ENCODE results near the gene SMTNL2. TPM values are rescaled to one million over a fixed set of nuclear protein-coding genes. Genes with fewer than 3 reads are reported as not detected.

The SMTNL2 gene
- total and polyA plus RNA-seq, 2 of the 4 experiments (the other 2 are of a cell fraction): not detected

GRCh38 chr17:4551796-4552525 lies 32.4 kb upstream of the SMTNL2 start:
- Histone ChIP-seq H3K79me1 (ENCODE audit: low read depth in 1 of 2, low read length in 2 of 2) (peaks cover 9 to 36% of the 10 kb centered on the region in 2 experiments), H3K9me3 (ENCODE audit: control insufficient read depth, insufficient read depth, low read length) (no peaks in the 10 kb centered on the region), H4K20me1 (ENCODE audit: insufficient read depth, low read length) (0 out of 2 replicates have a peak, but pooled peaks cover 3% of the 10 kb centered on the region), H3K4ac (ENCODE audit: low read depth, low read length) (no peak overlapping the region), H3K4me2 (ENCODE audit: low read depth, low read length) (no peak overlapping the region), H2BK120ac (ENCODE audit: low read depth, low read length) (no peak overlapping the region), H4K5ac (ENCODE audit: low read depth, low read length) (no peak overlapping the region), H4K91ac (ENCODE audit: insufficient read depth, low read depth, low read length) (no peak overlapping the region), H3K9me1 (ENCODE audit: insufficient read depth, low read length) (peaks cover 6% of the 10 kb centered on the region; the same call in 1 of the 2 replicates), H2BK5ac (ENCODE audit: low read depth, low read length, poor library complexity, severe bottlenecking) (no peak overlapping the region), H3K4me3 (ENCODE audit: insufficient read depth, low read depth, low read length) (no peak overlapping the region), H4K8ac (ENCODE audit: low read depth in 2 of 2, low read length in 2 of 2) (no peak overlapping the region), H2AK9ac (replicated peaks; ENCODE audit: low read depth, low read length, poor library complexity) (no peak overlapping the region), H3K18ac (ENCODE audit: low read depth, low read length) (no peak overlapping the region), H2BK15ac (ENCODE audit: low read depth, low read length) (no peak overlapping the region), H3K14ac (replicated peaks; ENCODE audit: low read depth, low read length) (no peak overlapping the region), H3K56ac (ENCODE audit: extremely low read depth, insufficient read depth, low read length) (no peak overlapping the region), H3K27me3 (ENCODE audit: control insufficient read depth, insufficient read depth, low read length) (no peaks in the 10 kb centered on the region), H3K4me1 (ENCODE audit: control insufficient read depth, insufficient read depth, low read length) (peaks cover 10% of the 10 kb centered on the region), H3K27ac (ENCODE audit: insufficient read depth, low read length) (no peak overlapping the region), H2AFZ (replicated peaks; ENCODE audit: low read length, poor library complexity) (no peak overlapping the region), H3K9ac (ENCODE audit: low read depth, low read length) (no peak overlapping the region), H2BK20ac (ENCODE audit: low read depth, low read length) (no peak overlapping the region), H2AK5ac (ENCODE audit: low read depth, low read length) (no peak overlapping the region), H3K23ac (ENCODE audit: low read depth, low read length) (no peak overlapping the region), H3K36me3 (ENCODE audit: control insufficient read depth, insufficient read depth, low read length) (peaks cover 51% of the 10 kb centered on the region)
- dilution Hi-C loops (cut with HindIII; ENCODE audit: low sequenced_read_pairs, unreplicated experiment) (no loop called here), intact Hi-C loops (cut with micrococcal nuclease) (no loop called here), in situ Hi-C loops (cut with MboI; ENCODE audit: low sequenced_read_pairs) (loop anchor here (10.0 kb wide), 1 partner anchor 57 kb away; the partner anchor contains the start of gene SPNS2)
- 94% methylated on average over 9 of the region's 27 CpGs; no CpG with 5 or more reads in 1 of the 2 experiments for WGBS, 2 experiments (ENCODE audit: extremely low coverage in 2 of 2, insufficient read length in 1 of 2)
- ATAC-seq (ENCODE audit: low read depth) (no peak), DNase-seq (no peak)
- BruUV-seq (replicated peaks): no TSS peak
- TF ChIP-seq NFE2L2 (IDR thresholded peaks at IDR 0.05; ENCODE audit: low read depth, low read length): no peak
- TF ChIP-seq, protein P1, sequence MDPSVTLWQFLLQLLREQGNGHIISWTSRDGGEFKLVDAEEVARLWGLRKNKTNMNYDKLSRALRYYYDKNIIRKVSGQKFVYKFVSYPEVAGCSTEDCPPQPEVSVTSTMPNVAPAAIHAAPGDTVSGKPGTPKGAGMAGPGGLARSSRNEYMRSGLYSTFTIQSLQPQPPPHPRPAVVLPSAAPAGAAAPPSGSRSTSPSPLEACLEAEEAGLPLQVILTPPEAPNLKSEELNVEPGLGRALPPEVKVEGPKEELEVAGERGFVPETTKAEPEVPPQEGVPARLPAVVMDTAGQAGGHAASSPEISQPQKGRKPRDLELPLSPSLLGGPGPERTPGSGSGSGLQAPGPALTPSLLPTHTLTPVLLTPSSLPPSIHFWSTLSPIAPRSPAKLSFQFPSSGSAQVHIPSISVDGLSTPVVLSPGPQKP (IDR thresholded peaks at IDR 0.05; ENCODE audit: borderline replicate concordance, low read depth, low read length): no peak
- no peak for TF ChIP-seq FOS (IDR thresholded peaks at IDR 0.05; ENCODE audit: low read depth, low read length)
- no peak for TF ChIP-seq CEBPB (IDR thresholded peaks at IDR 0.05; ENCODE audit: low read depth, low read length)
- CTCF ChIA-PET: interaction anchor here (0.9 kb wide), 1 partner anchor 17 kb away, joined by 12 read pairs; no protein-coding TSS in a partner anchor
- POLR2A ChIA-PET (ENCODE audit: unreplicated experiment): no interaction called here

Data from IMR-90 (cell line).